A549 (cell line): ENCODE results near the gene B4GALT2.

ENCODE experiments used
- CEBPB ChIP-seq, 2 experiments: fragments of >200 bp in 1 of 2; sonication (Bioruptor Twin) in 1 of 2; formaldehyde crosslinking in 1 of 2; IDR thresholded peaks; 2 replicates each; pipeline ENCODE4 v1.6.1; 2012 to 2016
- EHF ChIP-seq: fragments of 250-450 bp; sonication (Bioruptor Pico); IDR thresholded peaks from 2 replicates; pipeline ENCODE4 v1.5.0; 2020; ENCODE audit warnings: mild to moderate bottlenecking
- EHMT2 ChIP-seq: fragments of 200-600 bp; sonication (generic); IDR thresholded peaks from 2 replicates; pipeline ENCODE4 v1.6.1; 2016; ENCODE audit warnings: antibody characterized with exemption, low read depth, mild to moderate bottlenecking, moderate library complexity
- KDM1A ChIP-seq: fragments of 200-600 bp; sonication (generic); IDR thresholded peaks from 2 replicates; pipeline ENCODE4 v1.6.1; 2016; ENCODE audit warnings: low read depth, mild to moderate bottlenecking
- MYC ChIP-seq: IDR thresholded peaks from 2 replicates; pipeline ENCODE4 v1.6.1; 2012; ENCODE audit warnings: mild to moderate bottlenecking, inconsistent platforms, low read length, improper control_type of control experiment, borderline replicate concordance
- NR3C1 ChIP-seq: fragments of >200 bp; sonication (Bioruptor Twin); formaldehyde crosslinking; IDR thresholded peaks from 3 replicates; pipeline ENCODE4 v1.6.1; 2017
- POLR2A ChIP-seq: IDR thresholded peaks from 2 replicates; pipeline ENCODE4 v1.6.1; 2012; ENCODE audit warnings: mild to moderate bottlenecking, low read length
- RCOR1 ChIP-seq: fragments of 150-350 bp; IDR thresholded peaks from 2 replicates; pipeline ENCODE4 v1.6.1; 2014; ENCODE audit warnings: antibody characterized with exemption, low read length, low read depth
- USF2 ChIP-seq: fragments of 450-650 bp; IDR thresholded peaks from 2 replicates; pipeline ENCODE4 v1.6.1; 2014; ENCODE audit warnings: antibody characterized with exemption
- TF ChIP-seq, protein P1 (sequence below): fragments of >200 bp; sonication (Bioruptor Twin); formaldehyde crosslinking; IDR thresholded peaks from 3 replicates; pipeline ENCODE4 v1.5.1; 2016

GRCh38 chr1:44035726-44036408 lies 56.9 kb downstream of the B4GALT2 start:
- TF ChIP-seq NR3C1 (no peak), EHMT2 (no peak), USF2 (no peak), KDM1A (no peak), POLR2A (no peak), MYC (no peak), RCOR1 (no peak), CEBPB (IDR thresholded peaks at IDR 0.05) (no peak), EHF (CRISPR knock-in tag) (no peak)
- TF ChIP-seq, protein P1, sequence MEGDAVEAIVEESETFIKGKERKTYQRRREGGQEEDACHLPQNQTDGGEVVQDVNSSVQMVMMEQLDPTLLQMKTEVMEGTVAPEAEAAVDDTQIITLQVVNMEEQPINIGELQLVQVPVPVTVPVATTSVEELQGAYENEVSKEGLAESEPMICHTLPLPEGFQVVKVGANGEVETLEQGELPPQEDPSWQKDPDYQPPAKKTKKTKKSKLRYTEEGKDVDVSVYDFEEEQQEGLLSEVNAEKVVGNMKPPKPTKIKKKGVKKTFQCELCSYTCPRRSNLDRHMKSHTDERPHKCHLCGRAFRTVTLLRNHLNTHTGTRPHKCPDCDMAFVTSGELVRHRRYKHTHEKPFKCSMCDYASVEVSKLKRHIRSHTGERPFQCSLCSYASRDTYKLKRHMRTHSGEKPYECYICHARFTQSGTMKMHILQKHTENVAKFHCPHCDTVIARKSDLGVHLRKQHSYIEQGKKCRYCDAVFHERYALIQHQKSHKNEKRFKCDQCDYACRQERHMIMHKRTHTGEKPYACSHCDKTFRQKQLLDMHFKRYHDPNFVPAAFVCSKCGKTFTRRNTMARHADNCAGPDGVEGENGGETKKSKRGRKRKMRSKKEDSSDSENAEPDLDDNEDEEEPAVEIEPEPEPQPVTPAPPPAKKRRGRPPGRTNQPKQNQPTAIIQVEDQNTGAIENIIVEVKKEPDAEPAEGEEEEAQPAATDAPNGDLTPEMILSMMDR, result no peak
